Measurements from ENCODE around the gene CLN3. TPM values are rescaled to one million over a fixed set of nuclear protein-coding genes. Genes with fewer than 3 reads are reported as not detected.

Gene CLN3
- total and polyA plus RNA-seq, 2 experiments from 2014 or later, result 18.1 to 31.4 TPM

GRCh38 chr16:28499854-28500253 lies 8.0 kb upstream of the CLN3 start:
- Histone ChIP-seq H3K79me2 (replicated peaks; ENCODE audit: insufficient read depth) (no peaks in the 10 kb centered on the region), H3K36me3 (ENCODE audit: insufficient read depth) (no peaks in the 10 kb centered on the region), H3K27me3 (ENCODE audit: insufficient read depth) (no peaks in the 10 kb centered on the region), H3K4me2 (no peak overlapping the region), H2AFZ (no peak overlapping the region), H3K4me3 (no peak overlapping the region), H3K27ac (ENCODE audit: low read depth) (no peak overlapping the region), H3K9me2 (ENCODE audit: insufficient read depth) (peaks cover 6% of the 10 kb centered on the region; the same call in 1 of the 2 replicates), H4K20me1 (replicated peaks; ENCODE audit: insufficient read depth) (no peaks in the 10 kb centered on the region), H3F3A (replicated peaks; ENCODE audit: low read depth) (no peaks in the 10 kb centered on the region), H3K4me1 (ENCODE audit: insufficient read depth) (no peaks in the 10 kb centered on the region)
- ATAC-seq, result no peak
- Mint-ChIP-seq H3K27me3 (ENCODE audit: insufficient read depth, low read depth, poor library complexity) (peaks cover 15% of the 10 kb centered on the region), H3K27ac (no peak overlapping the region), H3K9me3 (no peaks in the 10 kb centered on the region), H3K4me1 (no peaks in the 10 kb centered on the region), H3K4me3 (no peak overlapping the region), H3K36me3 (ENCODE audit: low read depth) (no peaks in the 10 kb centered on the region)
- DNase-seq (ENCODE audit: low spot score), result no peak
- TF ChIP-seq CTCF (conservative IDR thresholded peaks at IDR 0.05; ENCODE audit: low read depth in 2 of 2) (no peak), EZH2phosphoT487 (IDR thresholded peaks at IDR 0.05; ENCODE audit: unreplicated experiment) (no peak), STAT1 (IDR thresholded peaks at IDR 0.05; ENCODE audit: unreplicated experiment) (no peak), ZNF462 (CRISPR knock-in tag; IDR thresholded peaks at IDR 0.05) (no peak), JUNB (IDR thresholded peaks at IDR 0.05; ENCODE audit: unreplicated experiment) (no peak), EZH2 (IDR thresholded peaks at IDR 0.05; ENCODE audit: low read depth, unreplicated experiment) (no peak), CREB1 (CRISPR knock-in tag; IDR thresholded peaks at IDR 0.05; ENCODE audit: low read depth) (no peak), REST (IDR thresholded peaks at IDR 0.05; ENCODE audit: unreplicated experiment) (no peak), ZNF114 (CRISPR knock-in tag; IDR thresholded peaks at IDR 0.05) (no peak), POLR2AphosphoS5 (IDR thresholded peaks at IDR 0.05; ENCODE audit: low read depth) (no peak), ETS1 (IDR thresholded peaks at IDR 0.05) (no peak), ZNF331 (CRISPR knock-in tag; IDR thresholded peaks at IDR 0.05; ENCODE audit: low read depth) (no peak), NANOG (IDR thresholded peaks at IDR 0.05; ENCODE audit: borderline replicate concordance) (no peak)

Data from GM23338 (cell line).